GM21528 (cell line): ENCODE data around the gene NTSR1.

ENCODE experiments used
- ATAC-seq: cut with Tn5 transposase; IDR thresholded peaks from one replicate; pipeline ENCODE4 v1.9.1; 2021; ENCODE audit warnings: mild to moderate bottlenecking, moderate library complexity; ENCODE audit not compliant: unreplicated experiment, low FRiP score

Gene NTSR1

DNA sequence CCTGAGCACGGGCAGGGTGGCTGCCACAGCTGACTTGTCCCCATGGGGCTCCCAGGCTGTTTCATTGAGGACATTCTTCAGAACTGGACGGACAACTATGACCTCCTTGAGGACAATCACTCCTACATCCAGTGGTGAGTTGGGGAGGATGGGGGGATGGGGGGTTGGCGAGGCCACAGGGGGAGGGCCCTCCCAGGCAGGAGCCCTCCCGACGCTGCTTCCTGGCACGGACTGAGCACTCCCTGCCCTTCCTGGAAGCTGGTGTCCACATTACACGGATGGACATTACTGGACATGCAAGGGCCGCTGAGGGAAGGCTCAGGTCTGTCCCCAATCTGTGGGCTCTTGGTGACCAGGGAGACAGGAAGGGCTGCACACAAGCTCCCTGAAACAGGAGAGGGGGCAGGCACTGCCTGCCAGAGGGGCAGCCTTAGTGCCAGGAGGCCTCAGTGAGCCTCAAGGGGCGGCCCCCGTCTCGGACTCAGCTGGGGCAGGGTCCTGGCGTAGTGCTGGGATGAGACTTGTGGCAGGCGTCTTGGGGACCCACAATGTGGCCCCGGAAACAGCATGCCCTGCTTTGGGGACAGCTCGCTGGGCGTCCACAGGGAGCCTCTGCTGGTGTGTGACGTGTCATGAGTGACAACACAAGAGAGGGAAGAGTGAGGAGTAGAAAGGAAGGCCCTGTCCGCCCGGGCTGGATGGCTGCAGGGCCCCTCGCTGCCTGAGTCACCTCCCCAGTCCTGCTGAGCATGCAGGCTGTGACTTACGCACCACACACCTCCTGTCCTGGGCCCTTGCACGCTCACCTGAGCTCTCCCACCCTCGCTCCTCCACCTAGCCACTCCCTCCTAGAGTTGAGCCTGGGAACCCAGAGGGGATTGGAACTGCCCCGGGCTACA lies 101.1 kb downstream of the NTSR1 start:
- no peak for ATAC-seq

DNA sequence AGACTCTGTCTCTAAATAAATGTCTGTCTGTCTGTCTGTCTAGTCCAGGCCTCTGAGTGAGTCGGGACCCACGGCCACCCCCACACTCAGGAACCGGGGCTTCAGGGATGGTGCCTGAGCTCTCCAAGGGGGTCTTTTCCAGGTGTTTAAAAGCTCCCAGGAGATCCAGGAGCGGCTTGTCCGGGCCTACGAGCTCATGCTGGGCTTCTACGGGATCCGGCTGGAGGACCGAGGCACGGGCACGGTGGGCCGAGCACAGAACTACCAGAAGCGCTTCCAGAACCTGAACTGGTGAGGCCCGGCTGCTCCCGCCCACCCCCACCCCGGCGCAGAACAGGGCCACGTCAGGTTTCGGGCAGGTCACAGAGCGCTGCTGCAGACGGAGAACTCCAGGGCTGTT lies 102.7 kb downstream of the NTSR1 start:
- ATAC-seq, result no peak

DNA sequence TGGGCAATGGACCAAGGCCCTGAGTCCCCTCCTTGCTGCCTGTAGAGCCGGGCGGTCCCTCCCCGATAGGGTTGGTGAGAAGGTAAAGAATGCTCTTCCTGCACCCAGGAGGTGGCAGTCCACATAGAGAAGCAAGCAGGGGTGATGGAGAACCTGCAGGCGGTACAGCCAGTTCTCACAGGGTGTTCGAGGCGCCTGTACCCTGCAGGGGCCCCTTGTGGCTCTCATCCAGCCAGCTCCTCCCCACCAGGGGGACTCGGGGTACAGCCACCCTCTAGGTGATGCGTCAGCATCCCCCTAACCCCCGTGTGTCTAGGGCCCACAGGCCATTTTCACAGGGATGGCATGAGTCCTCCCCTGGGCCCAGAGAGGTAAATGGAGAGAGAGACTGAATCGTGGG lies 103.1 kb downstream of the NTSR1 start:
- no peak for ATAC-seq
